Esophagus muscularis mucosa (tissue), 3 donors: ENCODE measurements around the gene HDAC4.

ENCODE experiments used
- CTCF ChIP-seq, 3 experiments: fragments of 200-600 bp in 2 of 3; fragments of 450-650 bp in 1 of 3; sonication (generic) in 2 of 3; IDR thresholded peaks; one replicate each; pipeline ENCODE4 v1.5.1; 2017 to 2019; ENCODE audit warnings: antibody characterized with exemption in 3 of 3, mild to moderate bottlenecking in 2 of 3, moderate library complexity in 1 of 3
- POLR2A ChIP-seq: fragments of 450-650 bp; IDR thresholded peaks from one replicate; pipeline ENCODE4 v1.6.1; 2017; ENCODE audit warnings: antibody characterized with exemption, moderate library complexity, mild to moderate bottlenecking, low read depth

DNA sequence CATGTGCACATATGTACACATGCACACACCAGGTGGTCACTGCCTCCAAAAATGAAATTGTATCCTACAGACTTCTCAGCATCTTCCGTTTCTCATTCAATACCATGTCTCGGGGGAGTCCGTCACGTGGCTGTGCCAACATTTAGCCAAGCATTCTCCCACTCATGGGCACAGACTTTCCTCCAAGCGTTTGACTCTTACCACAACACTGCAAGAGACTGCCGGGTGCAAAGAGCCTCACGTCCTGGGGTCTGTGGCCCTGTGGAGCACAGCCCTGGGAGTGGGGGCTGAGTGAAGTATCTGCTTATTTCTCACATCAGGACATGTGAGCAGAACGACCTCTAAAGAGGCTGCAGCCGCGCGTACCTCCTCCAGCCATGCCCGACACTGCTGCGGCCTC lies 28.0 kb downstream of the HDAC4 start:
- TF ChIP-seq POLR2A (no peak), CTCF (IDR thresholded peaks at IDR 0.05) (no peak)
